Ishikawa (cell line): ENCODE results near the gene DGCR8.
A peak's percentile ranks its signal among the peaks of the same experiment; 100 is the strongest.

Experiments
- CEBPB ChIP-seq: IDR thresholded peaks from 2 replicates; pipeline ENCODE4 v1.6.1; 2012
- CREB1 ChIP-seq: IDR thresholded peaks from 2 replicates; pipeline ENCODE4 v1.6.1; 2012; ENCODE audit warnings: low read depth
- EGR1 ChIP-seq: IDR thresholded peaks from 2 replicates; pipeline ENCODE4 v1.6.1; 2012
- EP300 ChIP-seq: IDR thresholded peaks from 2 replicates; pipeline ENCODE4 v1.6.1; 2012; ENCODE audit warnings: borderline replicate concordance
- FOXM1 ChIP-seq: IDR thresholded peaks from 2 replicates; pipeline ENCODE4 v1.6.1; 2012; ENCODE audit warnings: low read depth, borderline replicate concordance
- NFIC ChIP-seq: IDR thresholded peaks from 2 replicates; pipeline ENCODE4 v1.6.1; 2012
- RAD21 ChIP-seq: IDR thresholded peaks from 2 replicates; pipeline ENCODE4 v1.6.1; 2012; ENCODE audit warnings: low read depth
- REST ChIP-seq: IDR thresholded peaks from 2 replicates; pipeline ENCODE4 v1.6.1; 2012; ENCODE audit warnings: low read depth, mild to moderate bottlenecking
- TAF1 ChIP-seq: IDR thresholded peaks from 2 replicates; pipeline ENCODE4 v1.6.1; 2012; ENCODE audit warnings: low read depth, mild to moderate bottlenecking
- TCF12 ChIP-seq: IDR thresholded peaks from 2 replicates; pipeline ENCODE4 v1.6.1; 2012; ENCODE audit warnings: low read depth
- TEAD4 ChIP-seq: IDR thresholded peaks from 2 replicates; pipeline ENCODE4 v1.6.1; 2012
- YY1 ChIP-seq: IDR thresholded peaks from 2 replicates; pipeline ENCODE4 v1.6.1; 2012; ENCODE audit warnings: low read depth
- ZBTB7A ChIP-seq: IDR thresholded peaks from 2 replicates; pipeline ENCODE4 v1.6.1; 2012; ENCODE audit warnings: low read depth
- TF ChIP-seq, protein P1 (sequence below): IDR thresholded peaks from 2 replicates; pipeline ENCODE4 v1.6.1; 2012
- TF ChIP-seq, protein P2 (sequence below): IDR thresholded peaks from 2 replicates; pipeline ENCODE4 v1.6.1; 2012

Gene DGCR8

DNA sequence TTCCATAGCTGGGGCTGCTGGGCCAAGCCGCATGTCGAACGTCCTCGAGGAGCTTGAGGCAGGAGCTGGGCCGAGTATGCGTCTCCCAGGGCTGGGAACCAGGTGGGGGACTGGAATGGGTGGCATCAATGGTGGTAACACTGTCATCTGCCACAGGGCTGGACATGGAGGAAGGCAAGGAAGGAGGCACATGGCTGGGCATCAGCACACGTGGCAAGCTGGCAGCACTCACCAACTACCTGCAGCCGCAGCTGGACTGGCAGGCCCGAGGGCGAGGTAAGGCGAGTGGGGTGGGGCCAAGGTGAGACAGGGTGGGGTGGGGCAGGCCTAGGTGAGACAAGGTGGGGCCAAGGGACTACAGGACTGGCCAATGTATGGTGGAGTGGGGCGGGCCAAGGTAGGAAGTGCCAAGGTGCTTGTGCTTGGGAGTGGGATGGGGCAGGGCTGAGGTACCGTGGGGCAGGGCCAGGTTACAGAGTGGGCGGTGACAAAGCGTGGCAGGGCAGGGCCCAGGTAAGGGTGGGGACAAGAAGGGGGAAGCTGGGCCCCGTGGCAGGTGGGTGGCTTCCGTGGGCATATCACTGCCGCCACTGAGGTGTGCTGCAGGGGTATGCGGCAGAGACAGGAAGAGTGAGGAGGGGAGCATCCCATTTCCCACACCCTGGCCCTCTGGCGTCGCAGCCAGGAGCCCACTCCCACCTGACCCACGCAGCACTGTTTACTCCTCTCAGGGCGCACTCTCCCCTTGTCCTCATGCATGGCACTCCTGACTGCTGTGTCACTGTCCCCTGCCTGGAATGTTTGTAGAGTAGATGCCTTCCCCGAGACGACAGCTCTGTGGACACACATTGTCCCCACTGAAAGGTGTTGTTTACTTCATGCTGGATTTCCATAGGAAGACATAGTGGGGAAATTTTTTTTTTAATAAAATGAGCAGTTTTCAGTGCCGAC lies 27.5 kb upstream of the DGCR8 start:
- TF ChIP-seq NFIC = no peak
- TF ChIP-seq, protein P1, sequence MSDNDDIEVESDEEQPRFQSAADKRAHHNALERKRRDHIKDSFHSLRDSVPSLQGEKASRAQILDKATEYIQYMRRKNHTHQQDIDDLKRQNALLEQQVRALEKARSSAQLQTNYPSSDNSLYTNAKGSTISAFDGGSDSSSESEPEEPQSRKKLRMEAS = peak; percentile 88

GRCh38 chr22:20053407-20054033 lies 26.5 kb upstream of the DGCR8 start:
- no peak for TF ChIP-seq REST
- no peak for TF ChIP-seq TEAD4
- TF ChIP-seq ZBTB7A = no peak
- TF ChIP-seq TAF1 = no peak
- TF ChIP-seq, protein P1 = no peak
- TF ChIP-seq FOXM1 = no peak
- TF ChIP-seq NFIC = no peak
- no peak for TF ChIP-seq TCF12

GRCh38 chr22:20054034-20054427 lies 26.0 kb upstream of the DGCR8 start:
- TF ChIP-seq NFIC (no peak), TAF1 (no peak), ZBTB7A (no peak)

GRCh38 chr22:20054485-20054884 lies 25.6 kb upstream of the DGCR8 start:
- TF ChIP-seq, protein P1 = no peak
- TF ChIP-seq RAD21 = no peak
- no peak for TF ChIP-seq TCF12
- no peak for TF ChIP-seq REST
- no peak for TF ChIP-seq CREB1
- no peak for TF ChIP-seq YY1
- no peak for TF ChIP-seq EGR1
- TF ChIP-seq FOXM1 = no peak
- no peak for TF ChIP-seq CEBPB
- no peak for TF ChIP-seq NFIC
- TF ChIP-seq TEAD4 = no peak
- no peak for TF ChIP-seq TAF1
- no peak for TF ChIP-seq ZBTB7A
- TF ChIP-seq, protein P2, sequence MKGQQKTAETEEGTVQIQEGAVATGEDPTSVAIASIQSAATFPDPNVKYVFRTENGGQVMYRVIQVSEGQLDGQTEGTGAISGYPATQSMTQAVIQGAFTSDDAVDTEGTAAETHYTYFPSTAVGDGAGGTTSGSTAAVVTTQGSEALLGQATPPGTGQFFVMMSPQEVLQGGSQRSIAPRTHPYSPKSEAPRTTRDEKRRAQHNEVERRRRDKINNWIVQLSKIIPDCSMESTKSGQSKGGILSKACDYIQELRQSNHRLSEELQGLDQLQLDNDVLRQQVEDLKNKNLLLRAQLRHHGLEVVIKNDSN = no peak
- no peak for TF ChIP-seq EP300

- TF ChIP-seq FOXM1 = no peak
- TF ChIP-seq, protein P2 = no peak
- no peak for TF ChIP-seq CREB1
- TF ChIP-seq ZBTB7A = no peak
- no peak for TF ChIP-seq TEAD4
- TF ChIP-seq REST = no peak
- TF ChIP-seq, protein P1 = no peak
- TF ChIP-seq TAF1 = no peak
- TF ChIP-seq EGR1 = no peak
- TF ChIP-seq EP300 = no peak
- no peak for TF ChIP-seq RAD21
- TF ChIP-seq NFIC = no peak
- TF ChIP-seq TCF12 = no peak
- no peak for TF ChIP-seq CEBPB
These were observed 24.9 kb upstream of the DGCR8 start for GRCh38 chr22:20055144-20055543.
